Neutrophil (primary cell): ENCODE measurements around the gene CEL.

Experiments
- H3K27ac ChIP-seq: fragments of 200-600 bp; sonication (generic); 2 replicates; pipeline ENCODE4 v1.5.1; 2016; ENCODE audit warnings: mild to moderate bottlenecking, moderate library complexity
- H3K27me3 ChIP-seq: fragments of 200-600 bp; sonication (generic); 2 replicates; pipeline ENCODE4 v1.6.0; 2016; ENCODE audit warnings: mild to moderate bottlenecking
- H3K36me3 ChIP-seq: fragments of 200-600 bp; sonication (generic); 2 replicates; pipeline ENCODE4 v1.5.1; 2017
- H3K4me1 ChIP-seq, 2 experiments: fragments of 200-600 bp in 1 of 2; sonication (generic) in 1 of 2; 1 replicate in 1 of 2; 2 replicates in 1 of 2; pipeline versions ENCODE4 v1.5.1 to v1.6.1; 2013 to 2016; ENCODE audit warnings: low read depth in 1 of 2, low read length in 1 of 2, mild to moderate bottlenecking in 1 of 2, moderate library complexity in 1 of 2; ENCODE audit not compliant: control insufficient read depth in 1 of 2, insufficient read depth in 1 of 2
- H3K4me3 ChIP-seq, 2 experiments: fragments of 200-600 bp in 1 of 2; sonication (generic) in 1 of 2; 1 replicate in 1 of 2; 2 replicates in 1 of 2; pipeline ENCODE4 v1.5.1; 2013 to 2016; ENCODE audit warnings: low read depth in 1 of 2, low read length in 1 of 2, mild to moderate bottlenecking in 1 of 2, moderate library complexity in 1 of 2
- H3K9me3 ChIP-seq: fragments of 200-600 bp; sonication (generic); 2 replicates; pipeline ENCODE4 v1.5.1; 2016
- TF ChIP-seq, protein P1 (sequence below): fragments of 200-600 bp; sonication (generic); IDR thresholded peaks from 2 replicates; pipeline ENCODE4 v1.5.1; 2016; ENCODE audit warnings: antibody characterized with exemption

CEL gene

DNA sequence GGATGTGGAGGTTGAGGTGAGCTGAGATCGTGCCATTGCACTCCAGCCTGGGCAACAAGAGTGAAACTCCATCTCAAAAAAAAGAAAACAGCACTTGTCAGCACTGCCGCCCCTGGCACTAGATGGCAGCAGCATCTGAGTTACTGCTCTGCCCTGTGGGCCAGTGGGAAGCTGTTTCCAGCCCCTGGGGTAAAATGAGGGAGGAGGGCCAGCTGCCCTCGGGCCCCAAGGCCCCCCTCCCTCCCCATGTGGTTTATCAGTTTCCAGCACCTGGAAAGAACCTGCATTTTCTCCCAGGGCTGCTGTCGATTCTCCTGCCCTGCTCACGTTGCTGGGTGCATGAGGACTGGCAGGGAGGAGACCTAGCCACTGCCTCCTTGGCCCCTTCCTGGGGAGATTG, 13.2 kb upstream of the CEL start:
- no peak overlapping the region for H3K27ac ChIP-seq
- H3K4me3 ChIP-seq = no peak overlapping the region
- H3K9me3 ChIP-seq = no peaks in the 10 kb centered on the region
- peaks cover 98% of the 10 kb centered on the region for H3K36me3 ChIP-seq
- no peaks in the 10 kb centered on the region for H3K27me3 ChIP-seq
- no peaks in the 10 kb centered on the region for H3K4me1 ChIP-seq
- TF ChIP-seq, protein P1, sequence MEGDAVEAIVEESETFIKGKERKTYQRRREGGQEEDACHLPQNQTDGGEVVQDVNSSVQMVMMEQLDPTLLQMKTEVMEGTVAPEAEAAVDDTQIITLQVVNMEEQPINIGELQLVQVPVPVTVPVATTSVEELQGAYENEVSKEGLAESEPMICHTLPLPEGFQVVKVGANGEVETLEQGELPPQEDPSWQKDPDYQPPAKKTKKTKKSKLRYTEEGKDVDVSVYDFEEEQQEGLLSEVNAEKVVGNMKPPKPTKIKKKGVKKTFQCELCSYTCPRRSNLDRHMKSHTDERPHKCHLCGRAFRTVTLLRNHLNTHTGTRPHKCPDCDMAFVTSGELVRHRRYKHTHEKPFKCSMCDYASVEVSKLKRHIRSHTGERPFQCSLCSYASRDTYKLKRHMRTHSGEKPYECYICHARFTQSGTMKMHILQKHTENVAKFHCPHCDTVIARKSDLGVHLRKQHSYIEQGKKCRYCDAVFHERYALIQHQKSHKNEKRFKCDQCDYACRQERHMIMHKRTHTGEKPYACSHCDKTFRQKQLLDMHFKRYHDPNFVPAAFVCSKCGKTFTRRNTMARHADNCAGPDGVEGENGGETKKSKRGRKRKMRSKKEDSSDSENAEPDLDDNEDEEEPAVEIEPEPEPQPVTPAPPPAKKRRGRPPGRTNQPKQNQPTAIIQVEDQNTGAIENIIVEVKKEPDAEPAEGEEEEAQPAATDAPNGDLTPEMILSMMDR = no peak

DNA sequence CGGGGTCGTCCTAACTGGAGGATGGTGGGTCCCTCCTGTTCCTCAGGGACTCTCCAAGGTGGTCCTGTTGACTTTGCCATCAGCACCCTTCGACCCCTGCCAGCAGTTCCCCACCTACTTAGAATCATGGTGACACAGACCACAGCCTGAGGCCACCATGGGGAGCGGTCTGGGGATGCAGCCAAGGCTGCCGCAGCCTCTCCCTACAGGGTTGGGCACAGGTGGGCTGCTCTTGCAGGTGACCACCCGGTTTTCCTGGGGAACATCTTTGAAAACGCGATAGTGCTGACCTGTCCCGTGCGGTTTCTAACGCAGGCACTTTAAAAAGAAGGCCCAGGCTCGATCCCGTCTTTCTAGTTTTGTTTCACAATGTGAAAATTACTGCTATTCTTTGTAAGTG, 12.7 kb upstream of the CEL start:
- Histone ChIP-seq H3K27ac (no peak overlapping the region), H3K36me3 (peaks cover 98% of the 10 kb centered on the region), H3K4me1 (no peaks in the 10 kb centered on the region), H3K4me3 (no peak overlapping the region), H3K9me3 (no peaks in the 10 kb centered on the region), H3K27me3 (no peaks in the 10 kb centered on the region)
- TF ChIP-seq, protein P1 = no peak

DNA sequence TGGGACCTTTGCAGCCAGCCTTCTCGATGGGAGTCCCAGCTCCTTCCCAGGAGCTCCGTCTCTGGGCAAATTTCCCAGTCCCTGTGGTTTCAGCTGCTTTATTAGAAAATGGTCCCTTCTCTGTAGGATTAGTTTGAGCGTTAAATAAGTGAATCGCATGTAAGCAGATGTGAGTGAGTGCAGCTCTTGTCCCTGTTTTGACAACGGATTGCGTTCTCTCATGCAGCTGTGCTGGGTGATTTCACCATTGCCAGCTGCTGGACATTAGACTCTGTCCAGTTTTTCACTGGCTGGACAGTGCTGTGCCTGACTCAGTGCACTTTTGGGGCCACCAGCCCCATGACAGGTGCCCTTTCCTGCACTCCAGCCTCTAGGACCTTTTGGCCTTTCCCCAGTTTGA, 11.6 kb upstream of the CEL start:
- Histone ChIP-seq H3K4me3 (no peak overlapping the region), H3K27me3 (no peaks in the 10 kb centered on the region), H3K36me3 (peaks cover 98% of the 10 kb centered on the region), H3K27ac (no peak overlapping the region), H3K4me1 (no peaks in the 10 kb centered on the region), H3K9me3 (no peaks in the 10 kb centered on the region)
- TF ChIP-seq, protein P1 = no peak

DNA sequence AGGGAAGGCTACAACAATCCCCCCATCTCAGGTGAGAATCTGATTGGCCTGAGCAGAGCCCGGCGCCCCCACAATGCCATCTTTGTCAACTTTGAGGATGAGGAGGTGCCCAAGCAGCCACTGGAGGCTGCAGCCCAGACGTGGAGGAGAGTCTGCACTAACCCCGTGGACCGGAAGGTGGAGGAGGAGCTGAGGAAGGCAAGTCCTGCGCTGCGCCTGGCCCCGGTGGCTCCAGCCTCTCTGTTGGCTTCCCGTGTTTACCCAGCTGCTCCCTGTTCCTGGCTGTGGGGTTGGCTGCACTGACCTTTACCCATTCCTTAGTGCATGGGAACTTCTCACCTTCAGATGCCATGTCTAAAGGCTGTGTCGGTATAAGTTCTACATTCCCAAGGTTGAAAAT, 11.0 kb upstream of the CEL start:
- H3K4me1 ChIP-seq = no peaks in the 10 kb centered on the region
- H3K9me3 ChIP-seq = no peaks in the 10 kb centered on the region
- H3K27ac ChIP-seq = no peak overlapping the region
- TF ChIP-seq, protein P1 = no peak
- H3K36me3 ChIP-seq = peaks cover 98% of the 10 kb centered on the region
- H3K4me3 ChIP-seq = no peak overlapping the region
- no peaks in the 10 kb centered on the region for H3K27me3 ChIP-seq

DNA sequence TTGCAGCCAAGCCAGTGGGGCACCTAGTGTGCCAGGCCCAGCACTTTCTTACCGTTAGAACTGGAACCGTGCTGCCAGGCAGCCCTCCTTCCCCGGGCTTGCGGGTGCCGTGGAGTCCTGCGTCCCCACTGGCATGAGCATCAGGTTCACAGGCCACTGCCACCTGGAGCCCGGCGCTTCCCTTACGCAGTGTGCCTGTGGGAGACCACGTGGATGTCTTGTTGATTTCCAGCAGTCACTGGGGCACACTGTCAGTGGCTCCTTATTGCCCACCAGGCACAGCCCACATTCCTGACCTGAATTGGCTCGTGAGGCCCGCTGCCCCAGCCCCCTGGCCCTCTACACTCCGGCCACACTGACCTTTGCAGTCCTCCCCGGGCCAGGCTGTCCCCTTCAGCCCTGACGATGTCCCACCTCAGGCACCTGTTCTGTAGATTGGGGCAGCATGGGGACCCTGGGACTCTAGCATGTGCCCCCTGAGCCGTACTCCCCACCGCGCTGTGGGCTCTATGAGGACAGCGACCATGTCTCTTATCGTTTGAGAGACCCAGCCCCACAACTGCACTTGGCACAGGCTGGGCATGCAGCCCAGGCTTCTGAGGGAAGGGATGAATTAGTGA, 10.4 kb upstream of the CEL start:
- no peaks in the 10 kb centered on the region for H3K4me1 ChIP-seq
- no peak overlapping the region for H3K27ac ChIP-seq
- H3K4me3 ChIP-seq = no peak overlapping the region
- H3K27me3 ChIP-seq = no peaks in the 10 kb centered on the region
- no peaks in the 10 kb centered on the region for H3K9me3 ChIP-seq
- peaks cover 98% of the 10 kb centered on the region for H3K36me3 ChIP-seq
- TF ChIP-seq, protein P1 = no peak
